Measurements from ENCODE around the gene CHD2. TPM values are rescaled to one million over a fixed set of nuclear protein-coding genes. Genes with fewer than 3 reads are reported as not detected.

CHD2 gene
- total RNA-seq, 1 experiment from 2014 or later = 129 TPM

GRCh38 chr15:93040288-93041158, 140.4 kb downstream of the CHD2 start:
- no peaks in the 10 kb centered on the region for H3K36me3 Mint-ChIP-seq (ENCODE audit: insufficient read depth, unreplicated experiment)
- intact Hi-C loops (cut with micrococcal nuclease) = no loop called here
- H3K4me3 Mint-ChIP-seq (ENCODE audit: unreplicated experiment) = no peak overlapping the region
- H3K9me3 Mint-ChIP-seq (ENCODE audit: unreplicated experiment) = no peaks in the 10 kb centered on the region
- H3K27ac Mint-ChIP-seq (ENCODE audit: low read depth, unreplicated experiment) = no peak overlapping the region
- H3K27me3 Mint-ChIP-seq (ENCODE audit: insufficient read depth, unreplicated experiment) = no peaks in the 10 kb centered on the region
- no peak for DNase-seq (ENCODE audit: unreplicated experiment)
- BruUV-seq (replicated peaks) = no TSS peak
- POLR2A ChIA-PET = no interaction called here
- CTCF ChIA-PET = interaction anchor here (0.6 to 1.8 kb wide), 5 partner anchors 10 to 1079 kb away, joined by 3 to 9 read pairs (median 4); no protein-coding TSS in a partner anchor
- H3K4me1 Mint-ChIP-seq (ENCODE audit: insufficient read depth, unreplicated experiment) = peaks cover 9% of the 10 kb centered on the region
- no peak for TF ChIP-seq CTCF (IDR thresholded peaks at IDR 0.05; ENCODE audit: unreplicated experiment)

- BruUV-seq (replicated peaks) = no TSS peak
- ChIA-PET POLR2A (no interaction called here), CTCF (interaction anchor here (0.6 to 1.8 kb wide), 3 partner anchors 11 to 1079 kb away, joined by 3 to 9 read pairs (median 4); no protein-coding TSS in a partner anchor)
- Mint-ChIP-seq H3K27me3 (ENCODE audit: insufficient read depth, unreplicated experiment) (no peaks in the 10 kb centered on the region), H3K4me1 (ENCODE audit: insufficient read depth, unreplicated experiment) (peaks cover 5% of the 10 kb centered on the region), H3K4me3 (ENCODE audit: unreplicated experiment) (no peak overlapping the region), H3K9me3 (ENCODE audit: unreplicated experiment) (peaks cover 5% of the 10 kb centered on the region), H3K36me3 (ENCODE audit: insufficient read depth, unreplicated experiment) (no peaks in the 10 kb centered on the region), H3K27ac (ENCODE audit: low read depth, unreplicated experiment) (no peak overlapping the region)
- no peak for TF ChIP-seq CTCF (IDR thresholded peaks at IDR 0.05; ENCODE audit: unreplicated experiment)
- intact Hi-C loops (cut with micrococcal nuclease) = no loop called here
- DNase-seq (ENCODE audit: unreplicated experiment) = no peak
These were observed 141.0 kb downstream of the CHD2 start for GRCh38 chr15:93041159-93041547.

- H3K4me1 Mint-ChIP-seq (ENCODE audit: insufficient read depth, unreplicated experiment) = peaks cover 5% of the 10 kb centered on the region
- no peaks in the 10 kb centered on the region for H3K36me3 Mint-ChIP-seq (ENCODE audit: insufficient read depth, unreplicated experiment)
- BruUV-seq (replicated peaks) = no TSS peak
These were observed 142.1 kb downstream of the CHD2 start for GRCh38 chr15:93042211-93042610.

More at GRCh38 chr15:93042211-93042610, 142.1 kb downstream of the CHD2 start:
- peaks cover 9% of the 10 kb centered on the region for H3K9me3 Mint-ChIP-seq (ENCODE audit: unreplicated experiment)
- CTCF ChIA-PET = no interaction called here
- no peak for TF ChIP-seq CTCF (IDR thresholded peaks at IDR 0.05; ENCODE audit: unreplicated experiment)
- POLR2A ChIA-PET = no interaction called here
- H3K27ac Mint-ChIP-seq (ENCODE audit: low read depth, unreplicated experiment) = no peak overlapping the region
- H3K4me3 Mint-ChIP-seq (ENCODE audit: unreplicated experiment) = no peak overlapping the region
- H3K27me3 Mint-ChIP-seq (ENCODE audit: insufficient read depth, unreplicated experiment) = no peaks in the 10 kb centered on the region
- no peak for DNase-seq (ENCODE audit: unreplicated experiment)
- intact Hi-C loops (cut with micrococcal nuclease) = no loop called here

Measured in MCF 10A (cell line).